ENCODE measurements around the gene ENPP4.
"Not testable (repeated sequence)": the region's sequence is repeated elsewhere in the genome, so short reads cannot be mapped to it uniquely, and the experiment has no call there.

Gene ENPP4, protein sequence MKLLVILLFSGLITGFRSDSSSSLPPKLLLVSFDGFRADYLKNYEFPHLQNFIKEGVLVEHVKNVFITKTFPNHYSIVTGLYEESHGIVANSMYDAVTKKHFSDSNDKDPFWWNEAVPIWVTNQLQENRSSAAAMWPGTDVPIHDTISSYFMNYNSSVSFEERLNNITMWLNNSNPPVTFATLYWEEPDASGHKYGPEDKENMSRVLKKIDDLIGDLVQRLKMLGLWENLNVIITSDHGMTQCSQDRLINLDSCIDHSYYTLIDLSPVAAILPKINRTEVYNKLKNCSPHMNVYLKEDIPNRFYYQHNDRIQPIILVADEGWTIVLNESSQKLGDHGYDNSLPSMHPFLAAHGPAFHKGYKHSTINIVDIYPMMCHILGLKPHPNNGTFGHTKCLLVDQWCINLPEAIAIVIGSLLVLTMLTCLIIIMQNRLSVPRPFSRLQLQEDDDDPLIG

DNA sequence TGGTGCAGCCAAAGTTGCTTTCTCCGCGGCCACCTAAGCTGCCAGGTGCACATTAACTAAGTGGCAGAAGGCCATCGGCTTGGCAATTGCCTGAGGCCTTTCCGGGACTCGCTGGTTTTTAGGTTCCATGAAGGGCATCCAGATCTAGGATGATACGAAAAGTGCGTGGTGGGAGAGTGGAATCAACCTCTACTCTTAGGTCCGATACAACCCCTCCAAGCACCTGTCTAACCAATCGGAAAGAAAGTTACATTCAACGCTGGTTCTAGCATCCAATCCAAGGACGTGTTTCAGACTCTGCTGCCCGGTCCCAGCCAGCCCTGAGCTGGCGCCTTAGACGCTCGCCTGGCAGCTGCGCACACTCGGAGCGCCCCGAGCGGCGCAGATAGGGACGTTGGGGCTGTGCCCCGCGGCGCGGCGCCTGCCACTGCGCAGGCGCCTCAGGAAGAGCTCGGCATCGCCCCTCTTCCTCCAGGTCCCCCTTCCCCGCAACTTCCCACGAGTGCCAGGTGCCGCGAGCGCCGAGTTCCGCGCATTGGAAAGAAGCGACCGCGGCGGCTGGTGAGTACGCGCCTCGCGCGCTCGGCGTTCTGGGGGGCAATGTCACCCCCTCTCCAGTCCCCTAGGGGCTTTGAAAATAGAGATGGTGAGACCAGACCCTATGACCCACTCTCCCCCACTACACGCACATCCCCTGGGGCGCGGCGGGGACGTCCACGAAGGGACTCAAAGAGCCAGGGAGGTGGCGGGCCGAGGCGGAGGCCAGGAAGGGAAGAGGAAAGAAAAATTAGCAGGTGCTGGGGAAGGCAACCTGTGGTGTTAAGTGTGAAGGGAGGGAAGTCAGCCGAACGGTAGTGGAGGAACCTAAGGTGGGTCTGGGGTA lies at the start of gene ENPP4:
ENPP4 (plus strand) TSS at position 361 of the 883 bp plus-strand sequence. CDS start 9,595 bp downstream, outside the sequence.
- DNase-seq (ENCODE audit: low read depth), result peak; percentile 86

DNA sequence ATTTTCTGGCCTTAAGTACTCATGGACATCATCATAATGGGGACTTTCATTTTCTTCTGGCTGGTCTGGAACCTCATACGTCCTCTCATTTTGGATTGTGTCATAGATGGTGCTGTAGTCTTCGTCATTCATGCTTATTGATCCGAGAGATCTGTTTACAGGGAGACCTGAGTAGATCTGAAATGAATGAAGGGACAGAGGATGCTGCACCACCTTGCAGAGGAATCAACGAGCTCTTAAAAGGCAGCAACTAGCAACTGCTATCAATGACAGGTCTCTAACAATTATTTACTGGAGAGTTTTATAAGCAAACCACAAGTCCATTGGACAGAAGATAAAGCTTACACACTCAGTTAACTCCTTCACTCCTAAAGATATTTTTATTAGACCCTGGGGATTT lies 49.7 kb upstream of the ENPP4 start:
- DNase-seq (ENCODE audit: low read depth), result no peak

DNA sequence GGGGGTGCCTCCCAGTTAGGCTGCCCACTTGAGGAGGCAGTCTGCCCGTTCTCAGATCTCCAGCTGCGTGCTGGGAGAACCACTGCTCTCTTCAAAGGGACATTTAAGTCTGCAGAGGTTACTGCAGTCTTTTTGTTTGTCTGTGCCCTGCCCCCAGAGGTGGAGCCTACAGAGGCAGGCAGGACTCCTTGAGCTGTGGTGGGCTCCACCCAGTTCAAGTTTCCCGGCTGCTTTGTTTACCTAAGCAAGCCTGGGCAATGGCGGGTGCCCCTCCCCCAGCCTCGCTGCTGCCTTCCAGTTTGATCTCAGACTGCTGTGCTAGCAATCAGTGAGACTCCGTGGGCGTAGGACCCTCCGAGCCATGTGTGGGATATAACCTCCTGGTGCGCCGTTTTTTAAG lies 44.1 kb upstream of the ENPP4 start:
- not testable (repeated sequence) for DNase-seq (ENCODE audit: low read depth)

DNA sequence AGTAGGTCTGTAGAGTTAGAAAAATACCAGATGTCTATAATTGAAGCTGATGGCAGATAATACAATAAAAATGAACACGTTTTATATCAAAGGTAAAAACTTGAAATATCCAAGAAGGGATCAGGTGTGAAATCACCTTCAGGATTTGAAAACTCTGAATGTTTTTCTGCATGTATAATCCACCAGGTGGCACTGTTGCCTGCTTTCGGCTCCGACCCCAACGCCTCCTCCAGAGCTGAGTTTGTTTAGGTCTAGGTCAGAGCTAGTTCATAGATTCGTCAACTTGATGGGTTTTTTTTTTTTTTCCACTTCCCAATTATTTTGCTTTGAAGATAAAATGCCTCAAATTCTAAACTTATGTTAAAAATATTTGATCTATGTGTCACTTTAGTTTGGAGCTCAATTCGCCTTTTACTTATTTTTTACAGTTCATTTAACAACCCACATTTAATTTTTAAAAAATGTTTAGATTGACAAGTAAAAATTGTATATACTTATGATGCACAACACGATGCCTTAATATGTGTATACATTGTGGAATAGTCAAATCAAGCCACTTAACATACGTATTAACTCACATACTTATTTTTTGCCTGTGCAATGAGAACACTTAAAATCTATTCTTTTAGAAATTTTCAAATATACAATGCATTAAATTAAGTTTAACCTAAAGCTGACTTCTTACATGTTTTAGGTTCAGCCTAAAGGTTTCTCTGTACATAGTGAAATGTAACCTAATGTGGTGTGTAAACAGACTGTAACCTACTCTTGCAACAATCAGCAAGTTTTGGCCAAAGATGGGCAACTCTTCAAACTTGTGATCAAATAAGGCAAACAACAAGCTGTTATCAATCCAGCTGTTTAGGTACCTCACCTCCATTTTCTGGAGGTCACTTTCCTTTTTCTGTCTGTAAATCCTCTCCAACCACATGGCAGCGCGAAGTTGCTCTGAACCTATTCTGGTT lies 39.4 kb upstream of the ENPP4 start:
- peak; percentile 20 for DNase-seq (ENCODE audit: low read depth)

DNA sequence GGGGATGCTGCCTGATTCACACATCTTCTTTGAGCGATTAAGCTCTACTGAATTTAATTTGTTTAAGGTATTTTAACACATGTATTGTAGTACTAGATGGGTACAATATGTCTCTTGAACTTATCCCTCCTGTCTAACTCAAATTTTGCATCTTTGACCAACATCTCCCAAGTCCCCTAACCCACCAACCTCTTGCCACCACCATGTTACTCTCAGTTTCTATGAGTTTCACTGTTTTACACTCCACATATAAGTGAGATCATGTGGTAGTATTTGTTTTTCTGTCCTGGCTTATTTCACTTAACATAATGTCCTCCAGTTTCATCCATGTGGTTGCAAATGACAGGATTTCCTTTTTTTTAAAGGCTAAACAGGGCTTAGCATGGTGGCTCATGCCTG lies 38.7 kb upstream of the ENPP4 start:
- DNase-seq (ENCODE audit: low read depth), result no peak

DNA sequence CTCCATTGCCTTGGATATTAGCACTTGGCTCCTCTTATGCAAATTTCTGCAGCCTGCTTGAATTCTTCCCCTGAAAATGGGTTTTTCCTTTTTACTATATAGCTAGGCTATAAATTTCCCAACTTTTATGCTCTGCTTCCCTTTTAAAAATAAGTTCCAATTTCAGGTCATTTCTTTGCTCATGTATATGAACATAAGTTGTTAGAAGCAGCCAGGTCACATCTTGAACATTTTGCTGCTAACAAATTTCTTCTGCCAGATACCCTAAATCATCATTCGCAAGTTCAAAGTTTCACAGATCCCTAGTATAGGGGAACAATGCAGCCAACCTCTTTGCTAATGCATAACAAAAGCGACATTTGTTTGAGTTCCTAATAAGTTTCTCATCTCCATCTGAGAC lies 34.5 kb upstream of the ENPP4 start:
- DNase-seq (ENCODE audit: low read depth), result no peak

DNA sequence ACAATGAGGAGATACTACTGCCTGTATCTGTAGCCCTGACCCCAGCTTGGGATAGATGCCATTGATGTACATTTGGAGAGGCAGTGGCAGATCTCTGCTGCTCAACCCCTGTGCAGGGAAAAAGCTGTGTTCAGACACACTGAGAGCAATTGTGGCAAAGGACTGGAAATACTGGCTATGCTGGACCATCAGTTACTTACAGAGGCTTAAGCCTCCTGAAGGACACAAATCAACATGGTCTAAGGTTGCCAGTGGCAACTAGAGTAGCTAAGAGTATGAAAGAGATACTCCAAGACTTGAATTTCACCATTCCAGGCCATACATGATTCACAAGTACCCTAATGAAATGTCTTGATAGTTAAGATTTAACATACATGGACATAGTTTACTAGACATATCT lies 32.4 kb upstream of the ENPP4 start:
- no peak for DNase-seq (ENCODE audit: low read depth)

DNA sequence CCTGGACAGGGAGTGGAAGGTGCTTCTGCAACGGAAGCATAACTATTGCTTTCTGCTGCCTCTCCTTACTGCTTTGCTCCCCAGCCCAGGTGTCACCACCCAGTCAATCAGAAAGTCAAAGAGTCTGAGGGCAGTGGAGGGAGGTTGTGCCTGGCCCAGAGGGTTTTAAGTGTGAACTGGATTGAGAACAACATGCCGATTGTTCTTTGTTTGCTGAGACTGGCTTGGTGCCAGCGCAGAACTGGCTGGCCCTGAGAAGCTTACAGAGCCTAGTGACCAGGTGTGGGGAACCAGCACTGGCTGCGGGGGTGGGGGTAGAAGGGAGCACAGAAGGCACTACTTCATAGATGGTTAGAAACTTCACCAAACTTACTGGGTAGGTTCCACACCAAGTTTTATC lies 31.1 kb upstream of the ENPP4 start:
- no peak for DNase-seq (ENCODE audit: low read depth)

DNA sequence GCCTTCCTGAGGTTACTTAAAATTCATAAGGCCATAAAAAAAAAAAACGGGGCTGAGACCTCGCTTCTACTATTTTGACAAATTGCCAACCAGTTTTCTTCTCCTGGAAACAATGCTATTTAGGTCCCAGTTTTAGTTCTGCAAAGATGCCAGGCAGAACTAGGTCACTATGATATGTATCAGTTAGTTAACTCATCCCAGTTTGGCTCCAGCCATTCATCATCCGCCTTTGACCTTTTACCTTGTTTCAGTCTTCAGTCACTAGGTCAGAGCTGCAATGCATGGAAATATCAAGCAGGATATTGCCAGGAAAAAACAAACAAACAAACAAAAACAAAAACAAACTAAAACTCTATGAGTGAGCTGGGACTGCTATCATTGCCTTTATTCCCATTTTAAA lies 29.8 kb upstream of the ENPP4 start:
- no peak for DNase-seq (ENCODE audit: low read depth)

DNA sequence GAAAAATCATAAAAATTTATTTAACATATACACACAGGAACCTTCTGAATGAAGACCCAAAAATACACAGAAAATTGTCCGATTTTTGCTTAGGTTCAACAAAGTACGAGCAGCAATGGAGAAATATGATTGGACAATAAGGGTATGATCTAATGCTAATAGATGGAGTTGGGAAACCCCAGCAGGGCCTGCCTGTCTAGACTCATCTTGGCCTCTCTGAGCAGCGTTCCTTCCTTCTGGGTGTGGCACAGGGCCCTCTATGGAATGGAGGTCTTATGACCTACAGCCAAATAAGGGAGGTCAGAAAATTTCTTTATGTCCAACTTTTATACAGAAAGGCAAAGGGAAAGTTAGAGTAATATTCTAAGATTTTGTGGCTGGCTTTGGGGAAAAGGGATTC lies 27.7 kb upstream of the ENPP4 start:
- no peak for DNase-seq (ENCODE audit: low read depth)

DNA sequence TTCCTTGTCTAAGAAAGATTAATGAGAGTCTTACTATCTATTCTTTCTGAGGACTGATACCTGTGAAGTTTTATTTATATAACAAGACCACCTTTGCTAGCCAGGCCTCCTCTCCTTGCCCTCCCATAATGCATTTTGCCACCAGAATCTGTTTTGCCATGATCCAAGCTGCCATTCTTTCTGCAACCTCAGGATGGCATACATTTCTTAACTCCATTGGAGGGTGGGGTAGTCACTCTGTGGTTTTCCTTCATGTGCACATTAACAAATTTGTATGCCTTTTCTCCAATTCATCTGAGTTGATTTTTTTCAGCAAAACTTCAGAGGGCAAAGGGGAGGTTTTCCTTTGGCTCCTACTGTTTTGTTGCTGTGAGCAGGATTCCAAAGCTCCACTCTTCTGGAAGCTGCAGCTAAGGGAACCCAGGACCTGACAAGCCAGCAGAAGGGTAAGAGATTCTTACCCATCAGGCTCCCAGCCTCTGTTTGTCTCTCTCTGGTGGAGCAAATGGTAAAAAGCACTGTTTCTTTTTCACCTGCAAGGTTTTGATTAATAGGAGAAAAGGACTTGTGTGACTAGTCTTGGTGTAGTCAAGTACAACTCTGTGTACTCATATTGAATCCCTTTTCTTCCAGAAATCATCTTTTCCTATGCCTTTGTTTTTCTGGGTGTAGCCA lies 26.2 kb upstream of the ENPP4 start:
- DNase-seq (ENCODE audit: low read depth), result no peak

DNA sequence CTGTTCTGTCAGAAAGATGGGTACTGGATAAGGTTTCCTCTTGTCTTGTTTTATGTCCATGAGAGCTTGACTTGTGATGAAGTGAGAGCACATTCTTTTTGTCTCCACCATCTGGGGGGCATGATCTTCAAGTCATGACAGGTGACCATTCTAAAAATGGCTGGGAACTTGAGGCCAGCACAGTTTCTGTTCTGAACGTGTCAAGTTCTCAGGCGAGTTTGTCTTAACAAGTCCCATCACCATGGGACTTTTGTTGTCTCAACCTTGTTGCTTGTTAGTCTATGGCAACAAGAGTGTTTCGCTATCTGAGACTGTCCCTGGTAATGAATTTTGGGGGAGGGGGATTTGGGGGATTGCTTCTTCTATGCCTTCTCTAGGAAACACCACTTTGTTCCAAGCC lies 25.6 kb upstream of the ENPP4 start:
- no peak for DNase-seq (ENCODE audit: low read depth)

DNA sequence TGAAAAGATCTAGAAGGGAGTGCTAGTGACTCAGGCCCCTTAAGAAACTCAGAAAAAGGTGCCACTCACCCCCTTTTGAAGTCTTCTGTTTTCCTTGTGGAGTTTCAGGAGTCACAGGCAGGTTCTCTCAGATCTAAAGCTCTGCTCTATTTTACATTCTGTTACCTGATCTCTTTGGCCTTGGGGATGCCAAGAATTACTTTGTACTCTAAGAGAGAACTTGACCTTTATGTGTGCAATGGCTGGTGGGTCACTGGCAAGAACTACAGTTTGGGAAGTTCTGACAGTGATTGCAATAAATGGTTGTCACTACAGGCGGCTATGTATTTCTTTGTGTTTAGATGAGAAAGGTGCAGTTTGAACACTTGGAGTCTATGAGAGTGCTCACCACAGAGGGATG lies 24.2 kb upstream of the ENPP4 start:
- DNase-seq (ENCODE audit: low read depth), result no peak

DNA sequence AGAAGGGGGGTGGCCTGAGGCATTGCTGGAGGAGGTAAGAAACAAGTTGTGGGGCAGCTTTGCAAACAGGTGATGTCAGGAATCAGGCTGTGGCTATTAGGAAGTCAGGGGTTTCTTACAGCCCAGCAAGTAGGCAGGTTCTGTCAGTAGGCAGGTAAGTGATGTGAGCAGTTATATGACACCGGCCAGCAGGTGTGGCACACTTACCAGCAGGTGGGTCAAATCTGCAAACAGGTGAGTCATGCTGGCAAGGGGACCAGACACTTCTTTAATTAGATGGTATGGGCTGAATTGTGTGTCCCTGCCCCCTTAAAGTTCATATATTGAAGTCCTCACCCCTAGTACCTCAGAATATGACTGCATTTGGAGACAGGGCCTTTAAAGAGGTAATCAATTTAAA lies 16.4 kb upstream of the ENPP4 start:
- no peak for DNase-seq (ENCODE audit: low read depth)

DNA sequence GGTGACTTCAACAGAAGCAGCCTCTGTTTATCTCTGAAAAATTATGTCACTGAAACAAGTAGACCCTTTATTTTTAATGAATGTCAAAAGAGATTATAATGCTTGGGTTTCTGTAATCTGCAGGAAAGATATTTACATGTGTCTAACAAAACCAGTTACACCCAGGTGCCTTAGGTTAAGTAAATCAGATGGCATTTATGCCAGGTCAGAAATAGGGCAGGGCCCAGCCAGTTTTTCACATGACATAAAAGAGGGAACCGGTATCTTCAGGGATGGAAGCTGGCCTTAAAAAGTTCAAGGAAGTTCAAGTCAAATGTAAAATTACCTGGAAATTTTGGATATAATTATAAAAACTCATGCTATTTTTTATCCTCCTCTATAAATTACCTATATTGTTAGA lies 14.2 kb upstream of the ENPP4 start:
- DNase-seq (ENCODE audit: low read depth), result no peak

DNA sequence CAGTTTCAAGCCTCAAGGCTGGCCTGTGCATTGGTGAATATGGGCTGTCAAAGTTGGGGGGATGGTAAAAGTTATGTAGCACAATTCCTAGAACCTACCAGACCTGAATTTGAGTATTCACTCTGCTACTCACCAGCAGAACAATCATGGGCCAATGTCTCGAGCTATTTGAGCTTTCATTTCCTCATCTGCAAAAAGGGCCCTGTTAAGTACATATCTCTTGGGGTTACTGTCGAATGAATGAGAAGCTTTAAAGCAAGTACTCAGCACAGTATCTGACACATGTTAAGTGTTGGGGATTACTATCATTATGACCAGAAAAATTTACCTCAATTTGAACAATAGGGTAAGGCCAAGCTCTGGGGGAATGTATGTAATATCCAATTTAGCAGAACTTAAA lies 13.5 kb upstream of the ENPP4 start:
- no peak for DNase-seq (ENCODE audit: low read depth)

DNA sequence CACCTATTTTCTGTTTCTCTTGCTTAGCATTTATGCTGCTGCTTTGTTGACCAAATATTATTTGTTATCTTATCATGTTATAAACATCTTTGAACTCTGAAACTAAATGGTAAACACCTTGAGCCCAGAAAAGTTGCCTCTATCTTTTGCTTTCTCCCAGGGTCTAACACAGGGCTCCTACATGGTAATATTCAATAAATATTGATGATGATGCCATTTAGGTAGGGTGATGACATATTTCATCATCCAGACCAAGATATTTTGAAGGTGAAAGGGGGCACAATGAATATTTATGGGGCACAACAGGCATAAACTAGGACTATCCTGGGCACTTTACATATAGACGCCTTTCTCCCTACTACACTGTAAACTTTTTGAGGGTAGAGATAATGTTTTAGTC lies 11.6 kb upstream of the ENPP4 start:
- no peak for DNase-seq (ENCODE audit: low read depth)

DNA sequence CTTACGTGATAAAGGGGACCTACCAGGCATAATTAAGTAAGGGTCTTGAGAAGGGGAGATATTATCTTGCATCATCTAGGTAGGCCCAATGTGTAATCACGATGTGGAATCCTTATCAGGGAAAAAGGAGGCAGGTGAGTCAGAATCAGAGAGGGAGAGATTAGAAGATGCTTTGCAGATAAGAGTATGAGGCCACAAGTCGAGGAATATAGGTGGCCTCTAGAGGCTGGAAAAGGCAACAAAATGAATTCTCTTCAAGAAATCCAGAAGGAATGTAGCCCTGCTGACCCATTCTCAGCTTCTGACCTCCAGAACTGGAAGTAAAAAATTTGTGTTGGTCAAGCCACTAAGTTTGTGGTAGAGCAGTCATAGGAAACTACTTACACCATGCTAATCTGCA lies 11.0 kb upstream of the ENPP4 start:
- DNase-seq (ENCODE audit: low read depth), result no peak

DNA sequence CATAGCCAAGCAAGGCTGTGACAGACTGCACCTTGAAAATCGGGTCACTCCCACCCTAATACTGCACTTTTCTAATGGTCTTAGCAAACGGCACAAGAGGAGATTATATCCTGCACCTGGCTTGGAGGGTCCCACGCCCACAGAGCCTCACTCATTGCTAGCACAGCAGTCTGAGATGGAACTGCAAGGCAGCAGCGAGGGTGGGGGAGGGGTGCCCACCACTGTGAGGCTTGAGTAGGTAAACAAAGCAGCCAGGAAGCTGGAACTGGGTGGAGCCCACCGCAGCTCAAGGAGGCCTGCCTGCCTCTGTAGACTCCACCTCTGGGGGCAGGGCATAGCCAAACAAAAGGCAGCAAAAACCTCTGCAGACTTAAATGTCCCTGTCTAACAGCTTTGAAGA lies 10.1 kb upstream of the ENPP4 start:
- not testable (repeated sequence) for DNase-seq (ENCODE audit: low read depth)

DNA sequence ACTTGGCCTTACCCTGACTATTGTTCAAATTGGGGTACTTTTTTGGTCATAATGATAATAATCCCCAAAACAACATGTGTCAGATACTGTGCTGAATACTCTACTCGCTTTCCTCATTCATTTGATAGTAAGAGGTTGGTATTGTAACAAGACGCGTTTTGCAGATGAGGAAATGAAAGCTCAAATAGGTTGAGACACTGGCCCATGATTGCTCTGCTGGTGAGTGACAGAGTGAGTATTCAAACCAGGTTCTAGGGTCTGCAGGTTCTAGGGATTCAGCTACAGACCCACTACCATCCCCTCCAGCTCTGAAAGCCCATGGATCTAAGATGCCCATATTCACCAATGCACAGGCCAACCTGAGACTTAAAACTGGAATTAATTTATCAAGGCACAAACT lies 1.3 kb upstream of the ENPP4 start:
- DNase-seq (ENCODE audit: low read depth), result no peak

DNA sequence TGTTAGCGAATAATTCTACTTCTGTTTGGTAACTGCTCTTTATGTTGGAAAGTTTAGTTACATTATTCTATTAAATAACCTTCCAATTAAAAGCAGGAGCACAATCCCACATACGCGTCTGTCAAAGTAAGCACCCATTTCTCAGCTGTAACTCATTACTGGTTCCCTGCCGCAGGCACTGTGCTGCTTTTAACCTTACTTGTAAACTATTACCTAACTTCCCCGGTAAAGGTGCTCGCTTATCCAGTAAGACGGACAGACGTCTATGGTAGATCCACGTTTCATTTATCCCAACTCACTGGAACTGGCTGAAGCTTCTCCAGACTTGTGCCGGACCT lies 529 bp upstream of the ENPP4 start:
- DNase-seq (ENCODE audit: low read depth), result no peak

DNA sequence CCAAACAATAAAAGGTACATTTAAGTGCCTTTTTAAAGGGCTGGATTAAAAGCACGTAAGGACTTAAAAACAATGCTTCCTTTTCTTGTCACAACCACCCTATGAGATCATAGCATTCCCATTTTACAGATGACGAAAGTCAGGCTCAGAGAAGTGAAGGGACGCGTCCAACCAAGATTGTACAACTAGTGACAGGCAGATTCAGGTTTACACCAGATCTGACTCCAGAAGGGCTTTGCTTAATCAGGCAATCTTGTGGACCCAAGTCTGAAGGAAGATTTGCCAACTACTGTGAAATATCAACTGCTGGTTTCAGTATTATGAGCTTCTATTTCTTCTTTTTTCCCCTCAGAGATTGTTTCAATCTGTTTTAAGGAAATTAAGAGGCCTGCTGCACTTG lies 877 bp downstream of the ENPP4 start:
- DNase-seq (ENCODE audit: low read depth), result no peak

All from activated T-helper 1 cell treated with Interleukin-2 at 50 U/mL for 16 hours (primary cell).